ENCODE data around the gene EPS15. TPM values are rescaled to one million over a fixed set of nuclear protein-coding genes. Genes with fewer than 3 reads are reported as not detected.

EPS15 gene
- total RNA-seq, 1 donor from 2014 or later = 64.5 TPM

- TF ChIP-seq, protein P1, sequence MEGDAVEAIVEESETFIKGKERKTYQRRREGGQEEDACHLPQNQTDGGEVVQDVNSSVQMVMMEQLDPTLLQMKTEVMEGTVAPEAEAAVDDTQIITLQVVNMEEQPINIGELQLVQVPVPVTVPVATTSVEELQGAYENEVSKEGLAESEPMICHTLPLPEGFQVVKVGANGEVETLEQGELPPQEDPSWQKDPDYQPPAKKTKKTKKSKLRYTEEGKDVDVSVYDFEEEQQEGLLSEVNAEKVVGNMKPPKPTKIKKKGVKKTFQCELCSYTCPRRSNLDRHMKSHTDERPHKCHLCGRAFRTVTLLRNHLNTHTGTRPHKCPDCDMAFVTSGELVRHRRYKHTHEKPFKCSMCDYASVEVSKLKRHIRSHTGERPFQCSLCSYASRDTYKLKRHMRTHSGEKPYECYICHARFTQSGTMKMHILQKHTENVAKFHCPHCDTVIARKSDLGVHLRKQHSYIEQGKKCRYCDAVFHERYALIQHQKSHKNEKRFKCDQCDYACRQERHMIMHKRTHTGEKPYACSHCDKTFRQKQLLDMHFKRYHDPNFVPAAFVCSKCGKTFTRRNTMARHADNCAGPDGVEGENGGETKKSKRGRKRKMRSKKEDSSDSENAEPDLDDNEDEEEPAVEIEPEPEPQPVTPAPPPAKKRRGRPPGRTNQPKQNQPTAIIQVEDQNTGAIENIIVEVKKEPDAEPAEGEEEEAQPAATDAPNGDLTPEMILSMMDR (IDR thresholded peaks at IDR 0.05; ENCODE audit: borderline replicate concordance) = no peak
- no peak overlapping the region for H3K4me3 ChIP-seq
- intact Hi-C loops (cut with micrococcal nuclease) = no loop called here
Measured at GRCh38 chr1:51311826-51312225, 207.2 kb downstream of the EPS15 start.

GRCh38 chr1:51310871-51311613, 208.0 kb downstream of the EPS15 start:
- TF ChIP-seq, protein P1 (IDR thresholded peaks at IDR 0.05; ENCODE audit: borderline replicate concordance) = no peak
- no peak overlapping the region for H3K4me3 ChIP-seq
- peaks cover 5% of the 10 kb centered on the region for H3K36me3 ChIP-seq
- H3K27ac ChIP-seq (replicated peaks) = no peak overlapping the region
- no peak for DNase-seq
- H3K27me3 ChIP-seq (ENCODE audit: low read depth) = no peaks in the 10 kb centered on the region
- no peaks in the 10 kb centered on the region for H3K4me1 ChIP-seq
- intact Hi-C loops (cut with micrococcal nuclease) = no loop called here
- no peaks in the 10 kb centered on the region for H3K9me3 ChIP-seq (replicated peaks)

More at GRCh38 chr1:51311826-51312225, 207.2 kb downstream of the EPS15 start:
- DNase-seq = no peak
- Histone ChIP-seq H3K4me1 (no peaks in the 10 kb centered on the region), H3K27ac (replicated peaks) (no peak overlapping the region), H3K9me3 (replicated peaks) (no peaks in the 10 kb centered on the region), H3K27me3 (ENCODE audit: low read depth) (no peaks in the 10 kb centered on the region), H3K36me3 (peaks cover 5% of the 10 kb centered on the region)

- TF ChIP-seq, protein P1 (IDR thresholded peaks at IDR 0.05; ENCODE audit: borderline replicate concordance) = no peak
- H3K4me1 ChIP-seq = no peaks in the 10 kb centered on the region
- no peak overlapping the region for H3K4me3 ChIP-seq
- H3K27ac ChIP-seq (replicated peaks) = no peak overlapping the region
- no peaks in the 10 kb centered on the region for H3K9me3 ChIP-seq (replicated peaks)
- no peaks in the 10 kb centered on the region for H3K27me3 ChIP-seq (ENCODE audit: low read depth)
- H3K36me3 ChIP-seq = peaks cover 5% of the 10 kb centered on the region
- intact Hi-C loops (cut with micrococcal nuclease) = no loop called here
- no peak for DNase-seq
Measured at GRCh38 chr1:51309291-51309690, 209.8 kb downstream of the EPS15 start.

DNA sequence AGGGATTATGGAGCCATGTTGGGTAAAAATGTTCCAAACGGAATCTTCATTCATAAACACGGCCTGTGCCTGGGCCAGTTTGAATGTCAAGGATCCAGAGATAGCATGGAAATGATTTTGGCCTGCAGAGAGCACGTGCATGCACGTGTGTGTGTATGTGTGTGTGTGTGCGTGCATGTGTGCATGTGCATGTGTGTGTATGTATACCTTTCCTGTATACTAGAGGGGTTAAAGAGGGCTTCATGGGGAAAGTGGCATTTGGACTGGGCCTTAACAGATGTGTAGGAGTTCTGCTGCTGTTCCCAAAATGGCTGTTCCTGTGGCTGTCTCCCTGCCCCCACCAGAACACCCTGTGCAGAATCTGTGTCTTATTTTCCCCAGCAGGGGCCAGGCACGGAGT, 210.4 kb downstream of the EPS15 start:
- TF ChIP-seq, protein P1 (IDR thresholded peaks at IDR 0.05; ENCODE audit: borderline replicate concordance) = no peak
- intact Hi-C loops (cut with micrococcal nuclease) = no loop called here
- no peak overlapping the region for H3K27ac ChIP-seq (replicated peaks)

GRCh38 chr1:51306950-51307349, 212.1 kb downstream of the EPS15 start:
- TF ChIP-seq, protein P1 (IDR thresholded peaks at IDR 0.05; ENCODE audit: borderline replicate concordance) = no peak
- H3K4me3 ChIP-seq = no peak overlapping the region
- H3K9me3 ChIP-seq (replicated peaks) = no peaks in the 10 kb centered on the region
- H3K36me3 ChIP-seq = peaks cover 3% of the 10 kb centered on the region
- no peaks in the 10 kb centered on the region for H3K4me1 ChIP-seq
- no peak for DNase-seq
- no peaks in the 10 kb centered on the region for H3K27me3 ChIP-seq (ENCODE audit: low read depth)
- no peak overlapping the region for H3K27ac ChIP-seq (replicated peaks)
- intact Hi-C loops (cut with micrococcal nuclease) = no loop called here

More for the DNA sequence above, 210.4 kb downstream of the EPS15 start:
- Histone ChIP-seq H3K4me1 (no peaks in the 10 kb centered on the region), H3K36me3 (peaks cover 5% of the 10 kb centered on the region), H3K27me3 (ENCODE audit: low read depth) (no peaks in the 10 kb centered on the region), H3K4me3 (no peak overlapping the region), H3K9me3 (replicated peaks) (no peaks in the 10 kb centered on the region)
- no peak for DNase-seq
